Activated naive CD8-positive, alpha-beta T cell (primary cell): ENCODE data around the gene CD207.
"Not testable (repeated sequence)": the region's sequence is repeated elsewhere in the genome, so short reads cannot be mapped to it uniquely, and the experiment has no call there.

Experiments used
- H3K27ac Mint-ChIP-seq: one replicate; pipeline ENCODE4 v1.8.0; 2021; ENCODE audit warnings: mixed read lengths
- H3K27me3 Mint-ChIP-seq: one replicate; pipeline ENCODE4 v1.8.0; 2021; ENCODE audit warnings: mixed read lengths
- H3K36me3 Mint-ChIP-seq: one replicate; pipeline ENCODE4 v1.8.0; 2021; ENCODE audit warnings: mixed read lengths
- H3K4me1 Mint-ChIP-seq: one replicate; pipeline ENCODE4 v1.8.0; 2021; ENCODE audit warnings: low read depth, mixed read lengths
- H3K4me3 Mint-ChIP-seq: one replicate; pipeline ENCODE4 v1.8.0; 2021; ENCODE audit warnings: mild to moderate bottlenecking, mixed read lengths
- H3K9me3 Mint-ChIP-seq: one replicate; pipeline ENCODE4 v1.8.0; 2021; ENCODE audit warnings: low read depth, mixed read lengths

CD207 gene

GRCh38 chr2:70817284-70817954 is 18.2 kb downstream of the CD207 start:
- H3K27ac Mint-ChIP-seq = no peak overlapping the region
- H3K4me3 Mint-ChIP-seq = no peak overlapping the region
- H3K36me3 Mint-ChIP-seq = no peaks in the 10 kb centered on the region
- no peaks in the 10 kb centered on the region for H3K9me3 Mint-ChIP-seq
- no peaks in the 10 kb centered on the region for H3K4me1 Mint-ChIP-seq
- H3K27me3 Mint-ChIP-seq = no peaks in the 10 kb centered on the region

GRCh38 chr2:70816726-70817125 is 18.9 kb downstream of the CD207 start:
- H3K36me3 Mint-ChIP-seq = no peaks in the 10 kb centered on the region
- H3K27me3 Mint-ChIP-seq = no peaks in the 10 kb centered on the region
- H3K27ac Mint-ChIP-seq = no peak overlapping the region
- H3K4me1 Mint-ChIP-seq = no peaks in the 10 kb centered on the region
- H3K9me3 Mint-ChIP-seq = no peaks in the 10 kb centered on the region
- no peak overlapping the region for H3K4me3 Mint-ChIP-seq

- H3K9me3 Mint-ChIP-seq = no peaks in the 10 kb centered on the region
Measured at GRCh38 chr2:70808983-70809958, 26.3 kb downstream of the CD207 start.

GRCh38 chr2:70807828-70808118 is 27.8 kb downstream of the CD207 start:
- peaks cover 2% of the 10 kb centered on the region for H3K27me3 Mint-ChIP-seq
- no peaks in the 10 kb centered on the region for H3K4me1 Mint-ChIP-seq
- no peaks in the 10 kb centered on the region for H3K9me3 Mint-ChIP-seq

More at GRCh38 chr2:70808983-70809958, 26.3 kb downstream of the CD207 start:
- Mint-ChIP-seq H3K27me3 (peaks cover 2% of the 10 kb centered on the region), H3K4me3 (no peak overlapping the region), H3K36me3 (no peaks in the 10 kb centered on the region), H3K27ac (no peak overlapping the region), H3K4me1 (no peaks in the 10 kb centered on the region)

GRCh38 chr2:70807102-70807827 is 28.4 kb downstream of the CD207 start:
- peaks cover 2% of the 10 kb centered on the region for H3K27me3 Mint-ChIP-seq
- no peaks in the 10 kb centered on the region for H3K36me3 Mint-ChIP-seq
- H3K9me3 Mint-ChIP-seq = no peaks in the 10 kb centered on the region
- no peak overlapping the region for H3K4me3 Mint-ChIP-seq
- H3K4me1 Mint-ChIP-seq = no peaks in the 10 kb centered on the region
- H3K27ac Mint-ChIP-seq = no peak overlapping the region

More at GRCh38 chr2:70807828-70808118, 27.8 kb downstream of the CD207 start:
- no peak overlapping the region for H3K27ac Mint-ChIP-seq
- no peaks in the 10 kb centered on the region for H3K36me3 Mint-ChIP-seq
- H3K4me3 Mint-ChIP-seq = no peak overlapping the region

GRCh38 chr2:70806620-70807019 is 29.0 kb downstream of the CD207 start:
- Mint-ChIP-seq H3K4me1 (no peaks in the 10 kb centered on the region), H3K36me3 (no peaks in the 10 kb centered on the region), H3K4me3 (no peak overlapping the region), H3K9me3 (no peaks in the 10 kb centered on the region), H3K27me3 (peaks cover 2% of the 10 kb centered on the region), H3K27ac (no peak overlapping the region)

GRCh38 chr2:70806013-70806412 is 29.6 kb downstream of the CD207 start:
- Mint-ChIP-seq H3K27ac (no peak overlapping the region), H3K27me3 (peaks cover 2% of the 10 kb centered on the region), H3K36me3 (no peaks in the 10 kb centered on the region), H3K9me3 (no peaks in the 10 kb centered on the region), H3K4me1 (no peaks in the 10 kb centered on the region), H3K4me3 (no peak overlapping the region)

- H3K27me3 Mint-ChIP-seq = peaks cover 10% of the 10 kb centered on the region
- H3K27ac Mint-ChIP-seq = no peak overlapping the region
- H3K9me3 Mint-ChIP-seq = peaks cover 4% of the 10 kb centered on the region
- peaks cover 7% of the 10 kb centered on the region for H3K36me3 Mint-ChIP-seq
- no peaks in the 10 kb centered on the region for H3K4me1 Mint-ChIP-seq
- no peak overlapping the region for H3K4me3 Mint-ChIP-seq
Measured at GRCh38 chr2:70801607-70802263, 33.9 kb downstream of the CD207 start.

GRCh38 chr2:70799706-70800105 is 35.9 kb downstream of the CD207 start:
- Mint-ChIP-seq H3K27ac (no peak overlapping the region), H3K4me3 (no peak overlapping the region), H3K27me3 (peaks cover 8% of the 10 kb centered on the region), H3K9me3 (peaks cover 4% of the 10 kb centered on the region), H3K36me3 (peaks cover 7% of the 10 kb centered on the region), H3K4me1 (no peaks in the 10 kb centered on the region)

- not testable (repeated sequence) for H3K4me3 Mint-ChIP-seq
Measured at GRCh38 chr2:70797996-70798395, 37.6 kb downstream of the CD207 start.

GRCh38 chr2:70797506-70797905 is 38.1 kb downstream of the CD207 start:
- H3K27me3 Mint-ChIP-seq = peaks cover 17% of the 10 kb centered on the region
- no peak overlapping the region for H3K4me3 Mint-ChIP-seq
- peaks cover 4% of the 10 kb centered on the region for H3K9me3 Mint-ChIP-seq
- no peaks in the 10 kb centered on the region for H3K4me1 Mint-ChIP-seq
- H3K36me3 Mint-ChIP-seq = peaks cover 7% of the 10 kb centered on the region
- H3K27ac Mint-ChIP-seq = no peak overlapping the region

More at GRCh38 chr2:70797996-70798395, 37.6 kb downstream of the CD207 start:
- H3K9me3 Mint-ChIP-seq, H3K36me3 Mint-ChIP-seq, H3K27ac Mint-ChIP-seq, H3K4me1 Mint-ChIP-seq: not testable (repeated sequence)
- H3K27me3 Mint-ChIP-seq = peaks cover 13% of the 10 kb centered on the region

- Mint-ChIP-seq H3K4me1 (no peaks in the 10 kb centered on the region), H3K9me3 (peaks cover 4% of the 10 kb centered on the region), H3K36me3 (peaks cover 7% of the 10 kb centered on the region), H3K27me3 (peaks cover 25% of the 10 kb centered on the region), H3K27ac (no peak overlapping the region), H3K4me3 (no peak overlapping the region)
Measured at GRCh38 chr2:70796262-70796661, 39.4 kb downstream of the CD207 start.

GRCh38 chr2:70795164-70795995 is 40.2 kb downstream of the CD207 start:
- peaks cover 3% of the 10 kb centered on the region for H3K4me1 Mint-ChIP-seq
- peaks cover 28% of the 10 kb centered on the region for H3K27me3 Mint-ChIP-seq
- H3K9me3 Mint-ChIP-seq = peaks cover 4% of the 10 kb centered on the region
- H3K4me3 Mint-ChIP-seq = no peak overlapping the region
- H3K27ac Mint-ChIP-seq = no peak overlapping the region
- H3K36me3 Mint-ChIP-seq = peaks cover 7% of the 10 kb centered on the region

GRCh38 chr2:70793450-70793849 is 42.2 kb downstream of the CD207 start:
- Mint-ChIP-seq H3K36me3 (peaks cover 2% of the 10 kb centered on the region), H3K4me3 (no peak overlapping the region), H3K27ac (no peak overlapping the region), H3K9me3 (no peaks in the 10 kb centered on the region), H3K27me3 (peaks cover 26% of the 10 kb centered on the region), H3K4me1 (peaks cover 9% of the 10 kb centered on the region)
